GM12878 (cell line): Measurements from ENCODE around the gene ZNF816.

Experiments used
- EZH2 ChIP-seq: IDR thresholded peaks from 2 replicates; pipeline ENCODE4 v1.6.1; 2012; ENCODE audit warnings: low read depth, mild to moderate bottlenecking, control low read depth, inconsistent platforms, low read length, borderline replicate concordance; ENCODE audit not compliant: control insufficient read depth
- HDAC2 ChIP-seq: fragments of 200-600 bp; sonication (generic); IDR thresholded peaks from 2 replicates; pipeline ENCODE4 v1.6.1; 2017

- no peak for TF ChIP-seq EZH2
- TF ChIP-seq HDAC2, result no peak
These were observed 29.7 kb upstream of the ZNF816 start for GRCh38 chr19:52992109-52993004.
